ENCODE data around the gene ANKRD55. TPM values are rescaled to one million over a fixed set of nuclear protein-coding genes. Genes with fewer than 3 reads are reported as not detected.
A peak's percentile ranks its signal among the peaks of the same experiment; 100 is the strongest.
"Not testable (repeated sequence)": the region's sequence is repeated elsewhere in the genome, so short reads cannot be mapped to it uniquely, and the experiment has no call there.

Gene ANKRD55
- total and polyA plus RNA-seq, 2 of the 8 experiments (the other 6 are each of a cell fraction or from before 2014, with no cell fraction given), result not detected

DNA sequence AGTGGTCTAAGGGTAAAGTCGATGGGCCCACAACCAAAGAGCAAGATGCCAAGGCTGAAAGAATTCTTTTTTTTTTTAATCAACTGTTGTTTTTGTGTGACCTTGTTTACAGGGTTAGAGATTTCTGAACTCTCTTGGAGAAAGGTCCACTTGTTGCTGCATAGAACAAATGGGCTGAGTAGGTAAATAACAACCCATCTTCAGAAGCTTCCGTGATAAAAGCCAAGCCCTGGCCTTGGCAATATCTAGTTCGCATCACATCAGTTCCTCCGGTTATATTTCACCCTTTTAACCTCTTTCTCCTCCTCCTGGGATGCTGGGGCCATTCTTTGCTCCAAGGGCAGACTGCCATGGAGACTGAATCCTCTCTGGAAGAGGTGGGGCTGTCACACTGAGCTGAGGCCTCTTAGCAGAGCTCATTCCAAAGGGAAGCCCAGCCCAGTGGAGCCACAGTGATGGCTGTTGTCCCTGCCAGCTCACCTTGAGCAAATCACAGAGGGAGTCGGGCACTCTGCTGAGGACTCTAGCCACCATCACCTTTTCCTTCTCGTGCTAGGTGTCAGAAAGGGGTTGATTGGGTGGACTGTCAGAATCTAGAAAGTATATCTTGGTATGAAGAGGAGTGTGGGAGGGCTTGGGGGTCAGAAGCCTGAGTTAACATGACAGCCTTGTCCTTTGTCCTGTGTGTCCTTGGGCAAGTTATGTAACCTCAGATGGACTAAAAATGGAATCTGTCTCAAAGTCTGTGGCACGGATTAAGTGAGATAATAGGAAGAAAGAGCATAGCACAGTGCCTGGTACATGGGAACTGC lies 17.9 kb downstream of the ANKRD55 start (continued):
- TF ChIP-seq RNF2 (IDR thresholded peaks at IDR 0.05; ENCODE audit: borderline replicate concordance, low read depth, low read length, missing control alignments, poor library complexity, severe bottlenecking) (no peak), SAP30 (IDR thresholded peaks at IDR 0.05; ENCODE audit: insufficient read depth, insufficient replicate concordance, low read length) (no peak), SIN3A (conservative IDR thresholded peaks at IDR 0.05 in 1 of 2, IDR thresholded peaks at IDR 0.05 in 1 of 2; ENCODE audit: low read depth in 1 of 2, low read length in 2 of 2) (no peak), GTF2F1 (IDR thresholded peaks at IDR 0.05; ENCODE audit: borderline replicate concordance, low read depth, low read length) (no peak)
- TF ChIP-seq, protein P1, sequence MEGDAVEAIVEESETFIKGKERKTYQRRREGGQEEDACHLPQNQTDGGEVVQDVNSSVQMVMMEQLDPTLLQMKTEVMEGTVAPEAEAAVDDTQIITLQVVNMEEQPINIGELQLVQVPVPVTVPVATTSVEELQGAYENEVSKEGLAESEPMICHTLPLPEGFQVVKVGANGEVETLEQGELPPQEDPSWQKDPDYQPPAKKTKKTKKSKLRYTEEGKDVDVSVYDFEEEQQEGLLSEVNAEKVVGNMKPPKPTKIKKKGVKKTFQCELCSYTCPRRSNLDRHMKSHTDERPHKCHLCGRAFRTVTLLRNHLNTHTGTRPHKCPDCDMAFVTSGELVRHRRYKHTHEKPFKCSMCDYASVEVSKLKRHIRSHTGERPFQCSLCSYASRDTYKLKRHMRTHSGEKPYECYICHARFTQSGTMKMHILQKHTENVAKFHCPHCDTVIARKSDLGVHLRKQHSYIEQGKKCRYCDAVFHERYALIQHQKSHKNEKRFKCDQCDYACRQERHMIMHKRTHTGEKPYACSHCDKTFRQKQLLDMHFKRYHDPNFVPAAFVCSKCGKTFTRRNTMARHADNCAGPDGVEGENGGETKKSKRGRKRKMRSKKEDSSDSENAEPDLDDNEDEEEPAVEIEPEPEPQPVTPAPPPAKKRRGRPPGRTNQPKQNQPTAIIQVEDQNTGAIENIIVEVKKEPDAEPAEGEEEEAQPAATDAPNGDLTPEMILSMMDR (IDR thresholded peaks at IDR 0.05; ENCODE audit: control extremely low read depth in 1 of 3, insufficient read depth in 1 of 3, low read depth in 1 of 3, low read length in 3 of 3), result no peak

DNA sequence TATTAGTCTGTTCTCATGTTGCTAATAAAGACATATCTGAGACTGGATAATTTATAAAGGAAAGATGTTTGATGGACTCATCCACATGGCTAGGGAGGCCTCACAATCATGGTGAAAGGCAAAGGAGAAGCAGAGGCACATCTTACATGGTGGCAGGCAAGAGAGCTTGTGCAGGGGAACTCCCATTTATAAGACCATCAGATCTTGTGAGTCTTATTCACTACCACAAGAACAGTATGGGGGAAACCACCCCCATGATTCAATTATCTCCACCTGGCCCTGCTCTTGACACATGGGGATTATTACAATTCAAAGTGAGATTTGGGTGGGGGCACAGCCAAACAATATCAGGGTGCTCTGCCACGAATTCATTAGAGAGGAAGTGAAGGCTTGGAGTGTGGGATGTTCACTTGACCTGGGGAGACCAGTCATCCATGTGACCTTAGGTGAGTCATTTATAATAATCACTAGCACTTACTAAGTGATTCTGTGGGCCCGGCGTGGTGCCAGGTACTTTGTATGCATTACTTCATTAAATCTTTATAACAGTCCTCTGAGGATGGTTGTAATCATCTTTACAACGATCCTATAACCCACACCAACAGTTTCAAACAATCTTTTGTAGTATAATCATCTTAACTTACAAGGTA lies 19.1 kb downstream of the ANKRD55 start:
- FAIRE-seq; H4K8ac ChIP-seq (ENCODE audit: extremely low read depth, insufficient read depth, low read length); H2AK5ac ChIP-seq (ENCODE audit: low read depth, low read length); H4K91ac ChIP-seq (replicated peaks; ENCODE audit: insufficient read length, low read length); H3K4me1 ChIP-seq (replicated peaks in 1 of 4; ENCODE audit: control insufficient read depth in 3 of 4, insufficient read depth in 4 of 4, low read length in 3 of 4); H3K4ac ChIP-seq (replicated peaks; ENCODE audit: insufficient read length, low read depth, low read length); H2BK12ac ChIP-seq (ENCODE audit: low read depth, low read length); H4K5ac ChIP-seq (ENCODE audit: insufficient read length, low read depth, low read length); POLR2A ChIA-PET (ENCODE audit: partially characterized antibody); H4K20me1 ChIP-seq (replicated peaks in 1 of 2; ENCODE audit: control insufficient read depth in 1 of 2, insufficient read depth in 2 of 2, low read length in 2 of 2); H3K4me2 ChIP-seq (ENCODE audit: insufficient read depth in 1 of 2, low read depth in 2 of 2, low read length in 2 of 2); H3K79me1 ChIP-seq (ENCODE audit: low read depth, low read length); H3K9me3 ChIP-seq (ENCODE audit: insufficient read depth in 2 of 2, low read depth in 1 of 2, low read length in 1 of 2); H3K27me3 ChIP-seq (replicated peaks in 1 of 4; ENCODE audit: control insufficient read depth in 3 of 4, extremely low read depth in 1 of 4, insufficient read depth in 3 of 4, low read length in 3 of 4); H2BK15ac ChIP-seq (ENCODE audit: low read length); H3K23ac ChIP-seq (ENCODE audit: insufficient read length); H3K9ac ChIP-seq (replicated peaks in 1 of 4; ENCODE audit: extremely low read depth in 1 of 4, low read depth in 3 of 4, low read length in 3 of 4); H2BK5ac ChIP-seq (ENCODE audit: low read depth, low read length); H3K23me2 ChIP-seq (ENCODE audit: low read depth, low read length); H3K27ac ChIP-seq (ENCODE audit: low read depth, low read length); H3K56ac ChIP-seq (replicated peaks; ENCODE audit: insufficient read length, low read depth, low read length); DNase-seq (ENCODE audit: low read depth in 1 of 2, low spot score in 2 of 2); H3K14ac ChIP-seq (ENCODE audit: insufficient read length); H2BK20ac ChIP-seq (ENCODE audit: low read length); H3K79me2 ChIP-seq (ENCODE audit: control insufficient read depth in 1 of 2, insufficient read depth in 2 of 2, low read length in 2 of 2); H2BK120ac ChIP-seq (replicated peaks; ENCODE audit: low read depth, low read length); H3K36me3 ChIP-seq (ENCODE audit: control insufficient read depth in 2 of 4, insufficient read depth in 4 of 4, low read length in 3 of 4); H3K4me3 ChIP-seq (ENCODE audit: extremely low read depth in 1 of 4, insufficient read depth in 2 of 4, low read depth in 3 of 4, low read length in 4 of 4); H3K18ac ChIP-seq (ENCODE audit: extremely low read depth, low read length): not testable (repeated sequence)
- WGBS, 2 experiments (ENCODE audit: extremely low coverage in 1 of 2, insufficient coverage in 1 of 2, insufficient read length in 1 of 2, insufficient replicate concordance in 2 of 2, low coverage in 1 of 2, low lambda C conversion rate in 2 of 2, missing lambda C conversion rate in 1 of 2), result 98% methylated on average over 4 of the region's 4 CpGs; no CpG with 5 or more reads in 1 of the 2 experiments
- CTCF ChIA-PET (ENCODE audit: partially characterized antibody), result interaction anchor here (0.7 kb wide), 1 partner anchor 120 kb away, joined by 3 read pairs; no protein-coding TSS in a partner anchor
- H2AFZ ChIP-seq (ENCODE audit: low read length), result 0 out of 2 replicates have a peak overlapping the region, but pooled peaks have one; percentile 14
